Neural progenitor cell (in vitro differentiated cells): ENCODE results near the gene OPN3. TPM values are rescaled to one million over a fixed set of nuclear protein-coding genes. Genes with fewer than 3 reads are reported as not detected.

Source experiments
- DNase-seq: peaks from one replicate; pipeline ENCODE4 v3.0.0-alpha.2; 2016; ENCODE audit warnings: low spot score
- H2AFZ ChIP-seq: fragments of 200-600 bp; sonication (generic); replicated peaks from 2 replicates; pipeline ENCODE4 v1.6.1; 2016; ENCODE audit warnings: antibody characterized with exemption
- H3F3A ChIP-seq: fragments of 200-600 bp; sonication (generic); 2 replicates; pipeline ENCODE4 v1.6.1; 2016; ENCODE audit warnings: antibody characterized with exemption, low read depth
- H3K27ac ChIP-seq: fragments of 200-600 bp; sonication (generic); 2 replicates; pipeline ENCODE4 v1.5.1; 2016; ENCODE audit warnings: mild to moderate bottlenecking
- H3K27me3 ChIP-seq: fragments of 200-600 bp; sonication (generic); 2 replicates; pipeline ENCODE4 v1.6.1; 2016; ENCODE audit warnings: mild to moderate bottlenecking, moderate library complexity
- H3K36me3 ChIP-seq: fragments of 200-600 bp; sonication (generic); 2 replicates; pipeline ENCODE4 v1.5.1; 2016
- H3K4me1 ChIP-seq: fragments of 200-600 bp; sonication (generic); 2 replicates; pipeline ENCODE4 v1.6.1; 2016; ENCODE audit warnings: mixed run types
- H3K4me2 ChIP-seq: fragments of 200-600 bp; sonication (generic); 2 replicates; pipeline ENCODE4 v1.6.1; 2016
- H3K4me3 ChIP-seq: fragments of 200-600 bp; sonication (generic); 2 replicates; pipeline ENCODE4 v1.5.1; 2016
- H3K79me2 ChIP-seq: fragments of 200-600 bp; sonication (generic); 2 replicates; pipeline ENCODE4 v1.6.1; 2016; ENCODE audit warnings: low read depth
- H3K9ac ChIP-seq: fragments of 200-600 bp; sonication (generic); 2 replicates; pipeline ENCODE4 v1.6.1; 2016
- H3K9me3 ChIP-seq: fragments of 200-600 bp; sonication (generic); 2 replicates; pipeline ENCODE4 v1.5.1; 2016; ENCODE audit warnings: low read depth
- H4K20me1 ChIP-seq: fragments of 200-600 bp; sonication (generic); 2 replicates; pipeline ENCODE4 v1.6.1; 2016; ENCODE audit warnings: low read depth
- H3K27ac Mint-ChIP-seq: 3 replicates; pipeline ENCODE4 v1.8.0; 2021; ENCODE audit warnings: mixed read lengths
- H3K27me3 Mint-ChIP-seq: 2 replicates; pipeline ENCODE4 v1.8.0; 2022; ENCODE audit warnings: low read depth, mild to moderate bottlenecking, inconsistent platforms, moderate library complexity, mixed read lengths; ENCODE audit not compliant: insufficient read depth
- H3K36me3 Mint-ChIP-seq: 3 replicates; pipeline ENCODE4 v1.8.0; 2021; ENCODE audit warnings: mixed read lengths
- H3K4me1 Mint-ChIP-seq: 3 replicates; pipeline ENCODE4 v1.8.0; 2021; ENCODE audit warnings: mixed read lengths
- H3K4me3 Mint-ChIP-seq: 3 replicates; pipeline ENCODE4 v1.8.0; 2021; ENCODE audit warnings: mild to moderate bottlenecking, moderate library complexity, mixed read lengths
- H3K9me3 Mint-ChIP-seq: 3 replicates; pipeline ENCODE4 v1.8.0; 2020; ENCODE audit warnings: mixed read lengths
- EZH2 ChIP-seq: fragments of 200-600 bp; sonication (generic); IDR thresholded peaks from 2 replicates; pipeline ENCODE4 v1.6.1; 2017; ENCODE audit warnings: antibody characterized with exemption, mild to moderate bottlenecking, moderate library complexity
- EZH2phosphoT487 ChIP-seq: fragments of 200-600 bp; sonication (generic); IDR thresholded peaks from 2 replicates; pipeline ENCODE4 v1.6.1; 2017; ENCODE audit warnings: antibody characterized with exemption
- total RNA-seq: library from RNA; depleted of rRNA; stranded (reverse); fragments of >200 nt; gene quantifications from 2 replicates; pipeline ENCODE4 v1.2.3, GENCODE V29; 2015; ENCODE audit warnings: low replicate concordance
- TF ChIP-seq, protein P1 (sequence below): fragments of 200-600 bp; sonication (generic); IDR thresholded peaks from 2 replicates; pipeline ENCODE4 v1.5.1; 2017; ENCODE audit warnings: antibody characterized with exemption, mild to moderate bottlenecking

Gene OPN3
- total RNA-seq, 1 donor from 2014 or later: 53.5 TPM

DNA sequence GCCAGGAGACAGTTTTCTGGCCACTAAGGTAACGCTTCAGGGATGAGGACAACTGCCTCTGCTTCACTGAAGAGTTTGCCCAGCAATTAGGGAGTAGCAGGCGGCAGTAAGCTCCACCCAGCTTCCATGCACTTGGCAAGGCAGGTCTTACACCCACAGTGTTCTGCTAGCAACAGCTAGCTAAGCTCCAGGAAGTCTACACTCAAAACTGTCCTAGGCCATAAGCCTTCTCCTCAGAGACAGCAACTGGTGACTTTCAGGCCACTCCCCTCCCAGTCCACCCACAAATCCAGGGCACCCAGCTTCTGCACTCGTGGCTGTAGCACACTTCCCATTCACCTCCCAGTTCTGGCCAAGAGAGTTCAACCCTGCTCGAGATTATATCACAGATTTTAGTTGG lies 60.7 kb downstream of the OPN3 start:
- H2AFZ ChIP-seq: no peak overlapping the region
- H3K4me2 ChIP-seq: no peak overlapping the region
- no peaks in the 10 kb centered on the region for H3K27me3 ChIP-seq
- Mint-ChIP-seq H3K36me3 (peaks cover under 1% of the 10 kb centered on the region), H3K9me3 (peaks cover 3% of the 10 kb centered on the region), H3K27ac (no peak overlapping the region), H3K27me3 (no peaks in the 10 kb centered on the region), H3K4me1 (no peaks in the 10 kb centered on the region), H3K4me3 (no peak overlapping the region)
- no peaks in the 10 kb centered on the region for H3F3A ChIP-seq
- no peak for DNase-seq
- H3K9me3 ChIP-seq: no peaks in the 10 kb centered on the region
- no peak overlapping the region for H3K4me3 ChIP-seq
- no peak overlapping the region for H3K9ac ChIP-seq
- H3K4me1 ChIP-seq: no peaks in the 10 kb centered on the region
- TF ChIP-seq EZH2phosphoT487 (no peak), EZH2 (no peak)
- TF ChIP-seq, protein P1, sequence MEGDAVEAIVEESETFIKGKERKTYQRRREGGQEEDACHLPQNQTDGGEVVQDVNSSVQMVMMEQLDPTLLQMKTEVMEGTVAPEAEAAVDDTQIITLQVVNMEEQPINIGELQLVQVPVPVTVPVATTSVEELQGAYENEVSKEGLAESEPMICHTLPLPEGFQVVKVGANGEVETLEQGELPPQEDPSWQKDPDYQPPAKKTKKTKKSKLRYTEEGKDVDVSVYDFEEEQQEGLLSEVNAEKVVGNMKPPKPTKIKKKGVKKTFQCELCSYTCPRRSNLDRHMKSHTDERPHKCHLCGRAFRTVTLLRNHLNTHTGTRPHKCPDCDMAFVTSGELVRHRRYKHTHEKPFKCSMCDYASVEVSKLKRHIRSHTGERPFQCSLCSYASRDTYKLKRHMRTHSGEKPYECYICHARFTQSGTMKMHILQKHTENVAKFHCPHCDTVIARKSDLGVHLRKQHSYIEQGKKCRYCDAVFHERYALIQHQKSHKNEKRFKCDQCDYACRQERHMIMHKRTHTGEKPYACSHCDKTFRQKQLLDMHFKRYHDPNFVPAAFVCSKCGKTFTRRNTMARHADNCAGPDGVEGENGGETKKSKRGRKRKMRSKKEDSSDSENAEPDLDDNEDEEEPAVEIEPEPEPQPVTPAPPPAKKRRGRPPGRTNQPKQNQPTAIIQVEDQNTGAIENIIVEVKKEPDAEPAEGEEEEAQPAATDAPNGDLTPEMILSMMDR: no peak
- no peaks in the 10 kb centered on the region for H3K79me2 ChIP-seq
- no peaks in the 10 kb centered on the region for H4K20me1 ChIP-seq
- H3K36me3 ChIP-seq: no peaks in the 10 kb centered on the region
- H3K27ac ChIP-seq: no peak overlapping the region

DNA sequence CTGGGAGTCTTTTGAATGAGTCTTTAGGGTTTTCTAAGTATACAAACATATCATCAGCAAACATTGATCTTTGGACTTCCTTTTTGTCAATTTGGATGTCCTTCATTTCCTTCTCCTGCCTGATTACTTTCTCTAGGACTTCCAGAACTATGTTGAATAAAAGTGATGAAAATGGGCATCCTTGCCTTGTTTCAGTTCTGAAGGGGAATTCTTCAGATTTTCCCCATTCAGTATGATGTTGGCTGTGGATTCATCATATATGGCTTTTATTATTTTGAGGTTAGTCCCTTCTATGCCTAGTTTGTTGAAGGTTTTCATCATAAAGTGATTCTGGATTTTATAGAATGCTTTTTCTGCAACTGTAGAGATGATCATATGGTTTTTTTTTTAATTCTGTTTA lies 66.0 kb downstream of the OPN3 start:
- no peak overlapping the region for H3K27ac Mint-ChIP-seq
- Histone ChIP-seq H3K4me3 (no peak overlapping the region), H3K27ac (no peak overlapping the region), H3K9me3 (no peaks in the 10 kb centered on the region), H3K4me2 (no peak overlapping the region), H2AFZ (no peak overlapping the region), H3K9ac (no peak overlapping the region), H3F3A (no peaks in the 10 kb centered on the region), H3K27me3 (no peaks in the 10 kb centered on the region), H3K36me3 (no peaks in the 10 kb centered on the region), H3K4me1 (no peaks in the 10 kb centered on the region), H4K20me1 (no peaks in the 10 kb centered on the region), H3K79me2 (no peaks in the 10 kb centered on the region)
- no peaks in the 10 kb centered on the region for H3K27me3 Mint-ChIP-seq
- peaks cover 5% of the 10 kb centered on the region for H3K9me3 Mint-ChIP-seq
- peaks cover 2% of the 10 kb centered on the region for H3K36me3 Mint-ChIP-seq
- no peak for DNase-seq
- TF ChIP-seq EZH2phosphoT487: no peak
- TF ChIP-seq, protein P1: no peak
- no peak for TF ChIP-seq EZH2
- H3K4me3 Mint-ChIP-seq: no peak overlapping the region
- H3K4me1 Mint-ChIP-seq: no peaks in the 10 kb centered on the region

DNA sequence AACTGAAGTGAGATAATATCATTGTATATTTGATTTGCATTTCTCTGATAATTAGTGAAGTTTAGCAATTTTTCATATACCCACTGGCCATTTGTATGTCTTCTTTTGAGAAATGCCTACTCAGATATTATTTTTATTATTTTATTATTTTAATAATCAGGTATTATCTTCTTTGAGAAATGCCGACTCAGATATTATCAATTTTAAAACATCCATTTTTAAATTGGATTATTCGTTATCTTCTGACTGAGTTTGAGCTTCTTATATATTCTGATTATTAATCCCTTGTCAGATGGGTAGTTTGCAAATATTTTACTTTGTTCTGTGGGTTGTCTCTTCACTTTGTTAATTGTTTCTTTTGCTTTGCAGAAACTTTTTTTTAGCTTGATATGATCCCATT lies 70.3 kb downstream of the OPN3 start:
- Mint-ChIP-seq H3K4me3 (no peak overlapping the region), H3K27ac (no peak overlapping the region), H3K4me1 (no peaks in the 10 kb centered on the region), H3K36me3 (peaks cover 2% of the 10 kb centered on the region), H3K27me3 (no peaks in the 10 kb centered on the region), H3K9me3 (peaks cover 5% of the 10 kb centered on the region)
- Histone ChIP-seq H4K20me1 (no peaks in the 10 kb centered on the region), H3K9me3 (no peaks in the 10 kb centered on the region), H3K27me3 (no peaks in the 10 kb centered on the region), H3K36me3 (no peaks in the 10 kb centered on the region), H3K79me2 (no peaks in the 10 kb centered on the region), H3K4me2 (no peak overlapping the region), H3K4me1 (no peaks in the 10 kb centered on the region), H3F3A (no peaks in the 10 kb centered on the region), H3K4me3 (no peak overlapping the region), H2AFZ (no peak overlapping the region), H3K27ac (no peak overlapping the region), H3K9ac (no peak overlapping the region)
- no peak for TF ChIP-seq EZH2
- TF ChIP-seq, protein P1: no peak
- TF ChIP-seq EZH2phosphoT487: no peak
- no peak for DNase-seq

DNA sequence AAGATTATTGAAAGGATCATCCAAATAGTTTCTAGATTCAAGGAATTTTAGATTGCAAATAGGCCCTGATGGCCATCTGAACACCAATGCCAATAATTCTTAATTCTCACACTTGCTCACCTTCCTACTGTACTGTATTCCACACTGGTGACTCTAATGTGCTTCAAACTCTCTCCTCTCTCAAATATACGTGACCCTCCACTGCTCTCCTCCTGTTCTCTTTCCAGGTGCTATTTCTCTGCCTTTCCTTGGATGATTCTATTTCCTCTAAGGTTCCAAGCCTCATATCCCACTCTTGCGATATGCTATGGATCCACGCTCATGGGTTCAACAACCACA lies 79.4 kb downstream of the OPN3 start:
- Histone ChIP-seq H3K4me1 (no peaks in the 10 kb centered on the region), H3F3A (no peaks in the 10 kb centered on the region)

More for the DNA sequence above, 79.4 kb downstream of the OPN3 start:
- no peaks in the 10 kb centered on the region for H3K27me3 Mint-ChIP-seq
- Histone ChIP-seq H3K4me2 (no peak overlapping the region), H3K4me3 (no peak overlapping the region), H3K36me3 (no peaks in the 10 kb centered on the region), H2AFZ (no peak overlapping the region), H3K9me3 (no peaks in the 10 kb centered on the region), H3K27me3 (no peaks in the 10 kb centered on the region), H3K9ac (no peak overlapping the region), H3K79me2 (no peaks in the 10 kb centered on the region), H4K20me1 (no peaks in the 10 kb centered on the region), H3K27ac (no peak overlapping the region)
- no peaks in the 10 kb centered on the region for H3K36me3 Mint-ChIP-seq
- H3K9me3 Mint-ChIP-seq: no peaks in the 10 kb centered on the region
- TF ChIP-seq, protein P1: no peak
- TF ChIP-seq EZH2 (no peak), EZH2phosphoT487 (no peak)
- H3K27ac Mint-ChIP-seq: no peak overlapping the region
- peaks cover 5% of the 10 kb centered on the region for H3K4me1 Mint-ChIP-seq
- DNase-seq: no peak
- H3K4me3 Mint-ChIP-seq: no peak overlapping the region
